Measurements from ENCODE around the gene TSHR. TPM values are rescaled to one million over a fixed set of nuclear protein-coding genes. Genes with fewer than 3 reads are reported as not detected.

TSHR gene
- total RNA-seq, 2 experiments from 2014 or later: not detected

GRCh38 chr14:81170829-81171195 is 215.4 kb downstream of the TSHR start:
- POLR2A ChIA-PET: interaction anchor here (0.6 to 1.9 kb wide), 12 partner anchors 9 to 240 kb away, joined by 3 to 42 read pairs (median 4); partner anchors contain the start of gene GTF2A1
- peak overlapping the region; percentile 82 for H3K4me3 ChIP-seq (ENCODE audit: low read length)
- H3K4me1 Mint-ChIP-seq (ENCODE audit: low read depth): peaks cover 28% of the 10 kb centered on the region

GRCh38 chr14:81172353-81172752 is 216.9 kb downstream of the TSHR start:
- TF ChIP-seq CTCF (IDR thresholded peaks at IDR 0.05): no peak
- peak overlapping the region; percentile 12 for H3K27ac Mint-ChIP-seq
- ChIA-PET CTCF (interaction anchor here (1.0 to 1.5 kb wide), 2 partner anchors 8 to 293 kb away, joined by 3 read pairs; no protein-coding TSS in a partner anchor), POLR2A (interaction anchor here (0.6 to 1.4 kb wide), 3 partner anchors 12 to 48 kb away, joined by 3 to 5 read pairs (median 4); partner anchors contain the start of gene GTF2A1)
- H3K4me1 Mint-ChIP-seq (ENCODE audit: low read depth): peaks cover 28% of the 10 kb centered on the region
- ATAC-seq (ENCODE audit: poor library complexity): no peak
- intact Hi-C loops (cut with DNase I, micrococcal nuclease): loop anchor here in 1 of 2 experiments (2.0 to 5.0 kb wide), 2 partner anchors 46 to 290 kb away; no protein-coding TSS in a partner anchor
- Histone ChIP-seq H3K9me3 (ENCODE audit: control insufficient read depth in 1 of 2, insufficient read depth in 1 of 2, low read length in 2 of 2) (no peaks in the 10 kb centered on the region), H3K36me3 (ENCODE audit: insufficient read depth, low read length) (no peaks in the 10 kb centered on the region), H3K27me3 (ENCODE audit: control insufficient read depth in 1 of 2, insufficient read depth in 2 of 2, low read length in 2 of 2) (no peaks in the 10 kb centered on the region), H3K4me3 (ENCODE audit: low read length) (no peak overlapping the region), H3K27ac (ENCODE audit: low read depth in 1 of 2, low read length in 2 of 2) (no peak overlapping the region), H3K4me1 (ENCODE audit: insufficient read depth, low read length) (peaks cover 20% of the 10 kb centered on the region)
- no peaks in the 10 kb centered on the region for H3K9me3 Mint-ChIP-seq
- no peaks in the 10 kb centered on the region for H3K27me3 Mint-ChIP-seq
- H3K4me3 Mint-ChIP-seq: no peak overlapping the region
- no peak for DNase-seq
- H3K36me3 Mint-ChIP-seq (ENCODE audit: low read depth): no peaks in the 10 kb centered on the region

More at GRCh38 chr14:81170829-81171195, 215.4 kb downstream of the TSHR start:
- H3K4me1 ChIP-seq (ENCODE audit: insufficient read depth, low read length): peaks cover 20% of the 10 kb centered on the region
- H3K36me3 ChIP-seq (ENCODE audit: insufficient read depth, low read length): no peaks in the 10 kb centered on the region
- no peaks in the 10 kb centered on the region for H3K27me3 ChIP-seq (ENCODE audit: control insufficient read depth in 1 of 2, insufficient read depth in 2 of 2, low read length in 2 of 2)
- Mint-ChIP-seq H3K27ac (peak overlapping the region; percentile 94), H3K4me3 (peak overlapping the region; percentile 88), H3K27me3 (no peaks in the 10 kb centered on the region), H3K36me3 (ENCODE audit: low read depth) (no peaks in the 10 kb centered on the region), H3K9me3 (no peaks in the 10 kb centered on the region)
- CTCF ChIA-PET: interaction anchor here (0.7 to 1.9 kb wide), 6 partner anchors 9 to 294 kb away, joined by 3 to 5 read pairs (median 3); partner anchors contain the start of gene GTF2A1
- peak; percentile 33 for TF ChIP-seq CTCF (IDR thresholded peaks at IDR 0.05)
- ATAC-seq (ENCODE audit: poor library complexity): no peak
- H3K9me3 ChIP-seq (ENCODE audit: control insufficient read depth in 1 of 2, insufficient read depth in 1 of 2, low read length in 2 of 2): no peaks in the 10 kb centered on the region
- intact Hi-C loops (cut with DNase I, micrococcal nuclease): loop anchor here (1.0 to 5.0 kb wide), 6 partner anchors 48 to 291 kb away; partner anchors contain the start of gene TSHR (in 1 of the 2)
- no peak for DNase-seq
- no peak overlapping the region for H3K27ac ChIP-seq (ENCODE audit: low read depth in 1 of 2, low read length in 2 of 2)

GRCh38 chr14:81172881-81173280 is 217.5 kb downstream of the TSHR start:
- ATAC-seq (ENCODE audit: poor library complexity): no peak
- TF ChIP-seq CTCF (IDR thresholded peaks at IDR 0.05): no peak
- no peak for DNase-seq
- H3K27me3 Mint-ChIP-seq: no peaks in the 10 kb centered on the region
- intact Hi-C loops (cut with DNase I, micrococcal nuclease): loop anchor here in 1 of 2 experiments (2.0 to 5.0 kb wide), 2 partner anchors 46 to 289 kb away; no protein-coding TSS in a partner anchor
- Histone ChIP-seq H3K27ac (ENCODE audit: low read depth in 1 of 2, low read length in 2 of 2) (no peak overlapping the region), H3K4me1 (ENCODE audit: insufficient read depth, low read length) (peaks cover 20% of the 10 kb centered on the region), H3K27me3 (ENCODE audit: control insufficient read depth in 1 of 2, insufficient read depth in 2 of 2, low read length in 2 of 2) (no peaks in the 10 kb centered on the region), H3K36me3 (ENCODE audit: insufficient read depth, low read length) (no peaks in the 10 kb centered on the region), H3K9me3 (ENCODE audit: control insufficient read depth in 1 of 2, insufficient read depth in 1 of 2, low read length in 2 of 2) (no peaks in the 10 kb centered on the region), H3K4me3 (ENCODE audit: low read length) (no peak overlapping the region)
- CTCF ChIA-PET: no interaction called here
- H3K4me1 Mint-ChIP-seq (ENCODE audit: low read depth): peaks cover 34% of the 10 kb centered on the region
- H3K27ac Mint-ChIP-seq: no peak overlapping the region
- POLR2A ChIA-PET: interaction anchor here (1.4 kb wide), 1 partner anchor 46 kb away, joined by 4 read pairs; no protein-coding TSS in a partner anchor
- H3K36me3 Mint-ChIP-seq (ENCODE audit: low read depth): no peaks in the 10 kb centered on the region
- H3K4me3 Mint-ChIP-seq: peak overlapping the region; percentile 44
- H3K9me3 Mint-ChIP-seq: no peaks in the 10 kb centered on the region

Data from CD4-positive, alpha-beta T cell (primary cell).